Mesendoderm (in vitro differentiated cells): Measurements from ENCODE around the gene SRI.

Experiments used
- DNase-seq: peaks from one replicate; pipeline ENCODE4 v3.0.0; 2013
- H2AK5ac ChIP-seq: 2 replicates; pipeline ENCODE4 v1.6.1; 2013; ENCODE audit warnings: low read length, inconsistent platforms
- H2BK120ac ChIP-seq: 2 replicates; pipeline ENCODE4 v1.6.1; 2013; ENCODE audit warnings: low read depth, mild to moderate bottlenecking, low read length, moderate library complexity, mixed read lengths
- H2BK15ac ChIP-seq: replicated peaks from 2 replicates; pipeline ENCODE4 v1.6.1; 2013; ENCODE audit warnings: low read depth, mild to moderate bottlenecking, moderate library complexity
- H2BK5ac ChIP-seq: 2 replicates; pipeline ENCODE4 v1.6.1; 2013; ENCODE audit warnings: low read length, inconsistent platforms
- H3K18ac ChIP-seq: 2 replicates; pipeline ENCODE4 v1.6.1; 2013; ENCODE audit warnings: mild to moderate bottlenecking, low read length, mixed read lengths
- H3K23ac ChIP-seq: one replicate; pipeline ENCODE4 v1.6.1; 2013; ENCODE audit warnings: low read length
- H3K27ac ChIP-seq: 2 replicates; pipeline ENCODE4 v1.5.1; 2013; ENCODE audit warnings: low read depth, mild to moderate bottlenecking, inconsistent platforms, low read length, moderate library complexity
- H3K27me3 ChIP-seq: 2 replicates; pipeline ENCODE4 v1.6.1; 2013; ENCODE audit warnings: low read length, control low read depth, mild to moderate bottlenecking, inconsistent platforms; ENCODE audit not compliant: insufficient read depth, poor library complexity
- H3K36me3 ChIP-seq: 2 replicates; pipeline ENCODE4 v1.6.1; 2013; ENCODE audit warnings: low read length, inconsistent platforms; ENCODE audit not compliant: control insufficient read depth, insufficient read depth
- H3K4ac ChIP-seq: one replicate; pipeline ENCODE4 v1.6.1; 2013; ENCODE audit warnings: low read depth, mild to moderate bottlenecking, low read length, moderate library complexity
- H3K4me1 ChIP-seq: 2 replicates; pipeline ENCODE4 v1.6.1; 2013; ENCODE audit warnings: low read depth, low read length, inconsistent platforms; ENCODE audit not compliant: control insufficient read depth
- H3K4me2 ChIP-seq: 2 replicates; pipeline ENCODE4 v1.6.1; 2013; ENCODE audit warnings: low read length
- H3K4me3 ChIP-seq: 2 replicates; pipeline ENCODE4 v1.5.1; 2013; ENCODE audit warnings: mild to moderate bottlenecking, low read length
- H3K56ac ChIP-seq: one replicate; pipeline ENCODE4 v1.6.1; 2013; ENCODE audit warnings: low read length
- H3K79me1 ChIP-seq: 2 replicates; pipeline ENCODE4 v1.6.1; 2013; ENCODE audit warnings: low read length, inconsistent platforms
- H3K79me2 ChIP-seq: 2 replicates; pipeline ENCODE4 v1.6.1; 2013; ENCODE audit warnings: mild to moderate bottlenecking, low read length; ENCODE audit not compliant: control insufficient read depth, insufficient read depth
- H3K9ac ChIP-seq: 2 replicates; pipeline ENCODE4 v1.6.1; 2013; ENCODE audit warnings: low read length, inconsistent platforms
- H4K5ac ChIP-seq: one replicate; pipeline ENCODE4 v1.6.1; 2013; ENCODE audit warnings: low read length
- H4K8ac ChIP-seq: one replicate; pipeline ENCODE4 v1.6.1; 2013; ENCODE audit warnings: low read depth, mild to moderate bottlenecking, control low read depth, low read length, moderate library complexity
- WGBS: extraction: QIAGEN DNeasy Blood & Tissue Kit; methylation state at CpG from one replicate; pipeline ENCODE4 v1.1.7; 2013; ENCODE audit warnings: low lambda C conversion rate, missing lambda C conversion rate; ENCODE audit not compliant: insufficient coverage; ENCODE audit errors: extremely low coverage; 5-methylcytosine and 5-hydroxymethylcytosine counted together

SRI gene

GRCh38 chr7:88200261-88200660, 19.6 kb downstream of the SRI start:
- no peak overlapping the region for H2BK5ac ChIP-seq
- H3K79me1 ChIP-seq = no peaks in the 10 kb centered on the region
- no peak overlapping the region for H3K27ac ChIP-seq
- H3K4me2 ChIP-seq = no peak overlapping the region
- H2BK120ac ChIP-seq = no peak overlapping the region
- DNase-seq = no peak
- no peaks in the 10 kb centered on the region for H3K79me2 ChIP-seq
- H3K4ac ChIP-seq = no peak overlapping the region
- H3K4me1 ChIP-seq = peaks cover 4% of the 10 kb centered on the region
- H3K27me3 ChIP-seq = no peaks in the 10 kb centered on the region
- H3K18ac ChIP-seq = no peak overlapping the region
- no peak overlapping the region for H3K9ac ChIP-seq
- H2BK15ac ChIP-seq = no peak overlapping the region
- no CpG with 5 or more reads among the region's 3 CpGs for WGBS
- no peaks in the 10 kb centered on the region for H3K36me3 ChIP-seq
- H3K4me3 ChIP-seq = no peak overlapping the region
- H2AK5ac ChIP-seq = no peak overlapping the region
- no peak overlapping the region for H4K8ac ChIP-seq
- H4K5ac ChIP-seq = no peak overlapping the region
- H3K23ac ChIP-seq = no peak overlapping the region
- H3K56ac ChIP-seq = no peak overlapping the region

- DNase-seq = no peak
- no peak overlapping the region for H3K4me3 ChIP-seq
- H4K8ac ChIP-seq = no peak overlapping the region
- no peak overlapping the region for H2BK5ac ChIP-seq
- H3K4me2 ChIP-seq = no peak overlapping the region
- no peak overlapping the region for H2BK120ac ChIP-seq
- H3K27me3 ChIP-seq = no peaks in the 10 kb centered on the region
- no peak overlapping the region for H3K23ac ChIP-seq
- H3K79me2 ChIP-seq = no peaks in the 10 kb centered on the region
- H3K56ac ChIP-seq = no peak overlapping the region
- H3K4ac ChIP-seq = no peak overlapping the region
- H3K36me3 ChIP-seq = no peaks in the 10 kb centered on the region
- no peak overlapping the region for H2BK15ac ChIP-seq
- no peaks in the 10 kb centered on the region for H3K4me1 ChIP-seq
- WGBS = no CpG with 5 or more reads among the region's 3 CpGs
- H2AK5ac ChIP-seq = no peak overlapping the region
- H3K79me1 ChIP-seq = no peaks in the 10 kb centered on the region
- H3K27ac ChIP-seq = no peak overlapping the region
- no peak overlapping the region for H3K9ac ChIP-seq
- no peak overlapping the region for H3K18ac ChIP-seq
- H4K5ac ChIP-seq = no peak overlapping the region
Observed at GRCh38 chr7:88191911-88192310, 27.9 kb downstream of the SRI start.

GRCh38 chr7:88185650-88186049, 34.2 kb downstream of the SRI start:
- no peak overlapping the region for H3K9ac ChIP-seq
- H3K27me3 ChIP-seq = no peaks in the 10 kb centered on the region
- no peak overlapping the region for H2BK120ac ChIP-seq
- no peak overlapping the region for H3K23ac ChIP-seq
- H3K79me1 ChIP-seq = no peaks in the 10 kb centered on the region
- DNase-seq = no peak
- no peak overlapping the region for H3K27ac ChIP-seq
- H3K4me3 ChIP-seq = no peak overlapping the region
- no peak overlapping the region for H4K5ac ChIP-seq
- H2BK15ac ChIP-seq = no peak overlapping the region
- H3K4ac ChIP-seq = no peak overlapping the region
- no peaks in the 10 kb centered on the region for H3K79me2 ChIP-seq
- H2BK5ac ChIP-seq = no peak overlapping the region
- H3K4me1 ChIP-seq = no peaks in the 10 kb centered on the region
- no peak overlapping the region for H4K8ac ChIP-seq
- no peaks in the 10 kb centered on the region for H3K36me3 ChIP-seq
- H3K56ac ChIP-seq = no peak overlapping the region
- no peak overlapping the region for H3K4me2 ChIP-seq
- no peak overlapping the region for H2AK5ac ChIP-seq
- H3K18ac ChIP-seq = no peak overlapping the region

- Histone ChIP-seq H3K23ac (no peak overlapping the region), H3K4ac (no peak overlapping the region), H2AK5ac (no peak overlapping the region), H3K4me3 (no peak overlapping the region), H3K56ac (no peak overlapping the region), H2BK15ac (no peak overlapping the region), H3K18ac (no peak overlapping the region), H4K8ac (no peak overlapping the region), H2BK5ac (no peak overlapping the region), H3K9ac (no peak overlapping the region), H3K79me1 (no peaks in the 10 kb centered on the region), H4K5ac (no peak overlapping the region), H2BK120ac (no peak overlapping the region), H3K27me3 (no peaks in the 10 kb centered on the region), H3K36me3 (no peaks in the 10 kb centered on the region), H3K79me2 (no peaks in the 10 kb centered on the region), H3K27ac (no peak overlapping the region), H3K4me2 (no peak overlapping the region), H3K4me1 (no peaks in the 10 kb centered on the region)
- peak; percentile 10 for DNase-seq
- no CpG with 5 or more reads among the region's 5 CpGs for WGBS
Observed at GRCh38 chr7:88184848-88185304, 35.0 kb downstream of the SRI start.

- H3K4me3 ChIP-seq = no peak overlapping the region
- no peaks in the 10 kb centered on the region for H3K27me3 ChIP-seq
- no peak overlapping the region for H3K23ac ChIP-seq
- H4K8ac ChIP-seq = no peak overlapping the region
- H3K79me2 ChIP-seq = no peaks in the 10 kb centered on the region
- no peak overlapping the region for H2BK5ac ChIP-seq
- no peak overlapping the region for H4K5ac ChIP-seq
- no peak overlapping the region for H3K27ac ChIP-seq
- no peak overlapping the region for H3K18ac ChIP-seq
- H2AK5ac ChIP-seq = no peak overlapping the region
- no peaks in the 10 kb centered on the region for H3K36me3 ChIP-seq
- no peak overlapping the region for H3K4ac ChIP-seq
- no CpG with 5 or more reads among the region's 1 CpG for WGBS
- no peak overlapping the region for H3K56ac ChIP-seq
- H3K79me1 ChIP-seq = no peaks in the 10 kb centered on the region
- H3K4me2 ChIP-seq = no peak overlapping the region
- DNase-seq = no peak
- H3K9ac ChIP-seq = no peak overlapping the region
- H2BK15ac ChIP-seq = no peak overlapping the region
- H2BK120ac ChIP-seq = no peak overlapping the region
- H3K4me1 ChIP-seq = no peaks in the 10 kb centered on the region
Observed at GRCh38 chr7:88183051-88183450, 36.8 kb downstream of the SRI start.

GRCh38 chr7:88176190-88176589, 43.6 kb downstream of the SRI start:
- H3K56ac ChIP-seq = no peak overlapping the region
- H3K18ac ChIP-seq = no peak overlapping the region
- H3K27ac ChIP-seq = no peak overlapping the region
- no peaks in the 10 kb centered on the region for H3K36me3 ChIP-seq
- no peak overlapping the region for H3K4me2 ChIP-seq
- no peaks in the 10 kb centered on the region for H3K79me1 ChIP-seq
- H4K8ac ChIP-seq = no peak overlapping the region
- WGBS = no CpG with 5 or more reads among the region's 5 CpGs
- no peaks in the 10 kb centered on the region for H3K79me2 ChIP-seq
- no peak overlapping the region for H3K9ac ChIP-seq
- H3K4me1 ChIP-seq = no peaks in the 10 kb centered on the region
- no peak overlapping the region for H2AK5ac ChIP-seq
- H2BK5ac ChIP-seq = no peak overlapping the region
- H3K4me3 ChIP-seq = no peak overlapping the region
- no peak for DNase-seq
- no peak overlapping the region for H2BK15ac ChIP-seq
- no peaks in the 10 kb centered on the region for H3K27me3 ChIP-seq
- H4K5ac ChIP-seq = no peak overlapping the region
- no peak overlapping the region for H2BK120ac ChIP-seq
- no peak overlapping the region for H3K4ac ChIP-seq
- no peak overlapping the region for H3K23ac ChIP-seq
